Measurements from ENCODE around the gene CCDC57. TPM values are rescaled to one million over a fixed set of nuclear protein-coding genes. Genes with fewer than 3 reads are reported as not detected.

Gene CCDC57
- total RNA-seq, 1 donor from 2014 or later = 79.0 TPM

DNA sequence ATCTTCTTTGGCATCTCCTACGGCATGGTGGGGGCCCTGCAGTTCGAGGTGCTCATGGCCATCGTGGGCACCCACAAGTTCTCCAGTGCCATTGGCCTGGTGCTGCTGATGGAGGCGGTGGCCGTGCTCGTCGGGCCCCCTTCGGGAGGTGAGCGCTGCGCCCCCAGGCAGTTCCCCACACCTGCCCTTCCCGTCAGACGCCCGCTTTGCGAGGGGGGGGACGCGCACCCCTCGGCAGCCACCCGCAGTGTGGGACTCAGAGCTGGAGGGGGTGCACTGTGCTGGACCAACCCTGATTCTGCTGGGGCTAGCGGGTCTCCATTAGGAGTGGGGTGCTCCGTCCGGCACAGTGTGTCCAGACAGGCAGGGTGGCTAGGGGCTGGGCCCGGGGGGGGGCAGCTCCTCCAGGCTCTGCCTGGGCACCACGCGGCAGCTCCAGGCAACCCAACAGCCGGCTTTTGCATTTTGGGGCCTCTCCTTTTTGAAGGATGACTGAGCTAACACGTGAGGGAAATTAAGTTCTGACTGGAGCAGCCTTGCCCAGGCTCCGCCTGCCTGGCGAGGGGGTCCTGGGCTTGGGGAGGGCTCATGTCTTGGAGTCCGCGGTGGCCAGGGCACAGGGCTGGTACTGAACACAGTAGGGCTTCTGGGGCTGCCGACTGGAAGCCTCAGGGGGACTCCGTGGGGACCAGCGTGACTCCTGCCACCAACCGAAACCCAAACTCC is 25.3 kb upstream of the CCDC57 start:
- DNase-seq (ENCODE audit: low spot score, unreplicated experiment) = no peak
- no peak overlapping the region for H3K27ac Mint-ChIP-seq
- H3K36me3 Mint-ChIP-seq (ENCODE audit: insufficient read depth) = peaks cover 6% of the 10 kb centered on the region
- TF ChIP-seq, protein P1, sequence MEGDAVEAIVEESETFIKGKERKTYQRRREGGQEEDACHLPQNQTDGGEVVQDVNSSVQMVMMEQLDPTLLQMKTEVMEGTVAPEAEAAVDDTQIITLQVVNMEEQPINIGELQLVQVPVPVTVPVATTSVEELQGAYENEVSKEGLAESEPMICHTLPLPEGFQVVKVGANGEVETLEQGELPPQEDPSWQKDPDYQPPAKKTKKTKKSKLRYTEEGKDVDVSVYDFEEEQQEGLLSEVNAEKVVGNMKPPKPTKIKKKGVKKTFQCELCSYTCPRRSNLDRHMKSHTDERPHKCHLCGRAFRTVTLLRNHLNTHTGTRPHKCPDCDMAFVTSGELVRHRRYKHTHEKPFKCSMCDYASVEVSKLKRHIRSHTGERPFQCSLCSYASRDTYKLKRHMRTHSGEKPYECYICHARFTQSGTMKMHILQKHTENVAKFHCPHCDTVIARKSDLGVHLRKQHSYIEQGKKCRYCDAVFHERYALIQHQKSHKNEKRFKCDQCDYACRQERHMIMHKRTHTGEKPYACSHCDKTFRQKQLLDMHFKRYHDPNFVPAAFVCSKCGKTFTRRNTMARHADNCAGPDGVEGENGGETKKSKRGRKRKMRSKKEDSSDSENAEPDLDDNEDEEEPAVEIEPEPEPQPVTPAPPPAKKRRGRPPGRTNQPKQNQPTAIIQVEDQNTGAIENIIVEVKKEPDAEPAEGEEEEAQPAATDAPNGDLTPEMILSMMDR (IDR thresholded peaks at IDR 0.05; ENCODE audit: unreplicated experiment) = no peak
- H3K4me1 Mint-ChIP-seq (ENCODE audit: low read depth) = peaks cover 9% of the 10 kb centered on the region
- no peaks in the 10 kb centered on the region for H3K9me3 Mint-ChIP-seq (ENCODE audit: low read depth)
- H3K27me3 Mint-ChIP-seq = no peaks in the 10 kb centered on the region
- no peak overlapping the region for H3K4me3 Mint-ChIP-seq (ENCODE audit: low read depth)

DNA sequence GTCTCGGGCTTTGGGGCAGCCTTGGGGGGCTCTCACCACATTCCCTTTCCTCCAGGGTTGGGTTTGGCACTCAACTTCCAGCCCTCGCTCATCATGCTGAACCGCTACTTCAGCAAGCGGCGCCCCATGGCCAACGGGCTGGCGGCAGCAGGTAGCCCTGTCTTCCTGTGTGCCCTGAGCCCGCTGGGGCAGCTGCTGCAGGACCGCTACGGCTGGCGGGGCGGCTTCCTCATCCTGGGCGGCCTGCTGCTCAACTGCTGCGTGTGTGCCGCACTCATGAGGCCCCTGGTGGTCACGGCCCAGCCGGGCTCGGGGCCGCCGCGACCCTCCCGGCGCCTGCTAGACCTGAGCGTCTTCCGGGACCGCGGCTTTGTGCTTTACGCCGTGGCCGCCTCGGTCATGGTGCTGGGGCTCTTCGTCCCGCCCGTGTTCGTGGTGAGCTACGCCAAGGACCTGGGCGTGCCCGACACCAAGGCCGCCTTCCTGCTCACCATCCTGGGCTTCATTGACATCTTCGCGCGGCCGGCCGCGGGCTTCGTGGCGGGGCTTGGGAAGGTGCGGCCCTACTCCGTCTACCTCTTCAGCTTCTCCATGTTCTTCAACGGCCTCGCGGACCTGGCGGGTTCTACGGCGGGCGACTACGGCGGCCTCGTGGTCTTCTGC is 24.6 kb upstream of the CCDC57 start:
- peaks cover 2% of the 10 kb centered on the region for H3K36me3 Mint-ChIP-seq (ENCODE audit: insufficient read depth)
- TF ChIP-seq, protein P1 (IDR thresholded peaks at IDR 0.05; ENCODE audit: unreplicated experiment) = no peak
- no peak overlapping the region for H3K27ac Mint-ChIP-seq
- H3K4me1 Mint-ChIP-seq (ENCODE audit: low read depth) = peaks cover 9% of the 10 kb centered on the region
- DNase-seq (ENCODE audit: low spot score, unreplicated experiment) = no peak
- H3K9me3 Mint-ChIP-seq (ENCODE audit: low read depth) = no peaks in the 10 kb centered on the region
- no peaks in the 10 kb centered on the region for H3K27me3 Mint-ChIP-seq
- H3K4me3 Mint-ChIP-seq (ENCODE audit: low read depth) = no peak overlapping the region

DNA sequence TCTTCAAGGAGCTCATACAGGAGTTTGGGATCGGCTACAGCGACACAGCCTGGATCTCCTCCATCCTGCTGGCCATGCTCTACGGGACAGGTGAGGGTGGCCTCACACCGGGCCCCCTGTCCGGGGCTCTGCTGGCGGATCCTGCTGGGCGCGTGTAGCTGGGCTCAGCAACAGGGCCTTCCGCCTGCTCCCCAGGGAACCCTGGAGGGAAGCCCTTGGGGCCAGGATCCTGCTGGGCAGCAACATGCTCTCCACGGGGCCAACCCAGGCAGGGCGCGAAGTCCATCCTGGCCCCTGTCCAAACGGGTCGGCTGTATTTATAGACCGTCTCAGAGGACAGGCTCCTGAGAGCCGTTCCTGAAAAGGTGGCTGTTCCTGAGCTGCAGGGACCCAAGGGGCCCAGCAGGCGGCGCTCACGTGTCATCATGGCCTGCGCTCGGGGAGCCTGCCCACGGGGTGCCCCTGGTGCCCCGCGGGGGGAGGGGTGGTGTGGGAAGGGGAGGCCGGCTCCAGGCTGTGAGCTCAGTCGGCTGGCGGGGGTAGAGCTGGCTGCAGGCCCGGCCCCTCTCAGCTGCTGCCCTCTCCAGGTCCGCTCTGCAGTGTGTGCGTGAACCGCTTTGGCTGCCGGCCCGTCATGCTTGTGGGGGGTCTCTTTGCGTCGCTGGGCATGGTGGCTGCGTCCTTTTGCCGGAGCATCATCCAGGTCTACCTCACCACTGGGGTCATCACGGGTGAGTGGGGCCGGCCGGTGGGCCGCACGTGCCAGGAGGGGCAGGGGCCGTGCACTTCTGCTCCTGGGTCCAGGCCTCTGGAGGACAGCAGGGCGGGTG is 23.7 kb upstream of the CCDC57 start:
- no peak overlapping the region for H3K27ac Mint-ChIP-seq
- TF ChIP-seq, protein P1 (IDR thresholded peaks at IDR 0.05; ENCODE audit: unreplicated experiment) = peak; percentile 85
- peaks cover 2% of the 10 kb centered on the region for H3K36me3 Mint-ChIP-seq (ENCODE audit: insufficient read depth)
- H3K4me3 Mint-ChIP-seq (ENCODE audit: low read depth) = no peak overlapping the region
- H3K4me1 Mint-ChIP-seq (ENCODE audit: low read depth) = peaks cover 9% of the 10 kb centered on the region
- H3K9me3 Mint-ChIP-seq (ENCODE audit: low read depth) = no peaks in the 10 kb centered on the region
- no peaks in the 10 kb centered on the region for H3K27me3 Mint-ChIP-seq
- DNase-seq (ENCODE audit: low spot score, unreplicated experiment) = peak; percentile 59

DNA sequence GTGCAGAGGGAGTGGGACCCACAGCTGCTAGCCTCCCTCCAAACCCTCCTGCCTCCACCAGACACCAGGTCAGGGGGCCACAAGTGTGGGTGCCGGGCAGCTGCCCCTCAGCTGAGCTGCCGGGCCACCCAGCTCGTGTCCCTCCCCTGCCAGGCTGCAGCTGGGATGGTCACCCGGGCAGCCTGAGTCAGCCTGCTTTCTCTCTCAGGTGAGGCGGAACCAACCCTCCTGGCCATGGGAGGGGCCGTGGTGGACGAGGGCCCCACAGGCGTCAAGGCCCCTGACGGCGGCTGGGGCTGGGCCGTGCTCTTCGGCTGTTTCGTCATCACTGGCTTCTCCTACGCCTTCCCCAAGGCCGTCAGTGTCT is 23.1 kb upstream of the CCDC57 start:
- H3K4me3 Mint-ChIP-seq (ENCODE audit: low read depth) = no peak overlapping the region
- H3K27me3 Mint-ChIP-seq = no peaks in the 10 kb centered on the region
- H3K4me1 Mint-ChIP-seq (ENCODE audit: low read depth) = peaks cover 9% of the 10 kb centered on the region
- H3K27ac Mint-ChIP-seq = no peak overlapping the region
- H3K9me3 Mint-ChIP-seq (ENCODE audit: low read depth) = no peaks in the 10 kb centered on the region
- TF ChIP-seq, protein P1 (IDR thresholded peaks at IDR 0.05; ENCODE audit: unreplicated experiment) = no peak
- DNase-seq (ENCODE audit: low spot score, unreplicated experiment) = no peak
- peaks cover 2% of the 10 kb centered on the region for H3K36me3 Mint-ChIP-seq (ENCODE audit: insufficient read depth)

DNA sequence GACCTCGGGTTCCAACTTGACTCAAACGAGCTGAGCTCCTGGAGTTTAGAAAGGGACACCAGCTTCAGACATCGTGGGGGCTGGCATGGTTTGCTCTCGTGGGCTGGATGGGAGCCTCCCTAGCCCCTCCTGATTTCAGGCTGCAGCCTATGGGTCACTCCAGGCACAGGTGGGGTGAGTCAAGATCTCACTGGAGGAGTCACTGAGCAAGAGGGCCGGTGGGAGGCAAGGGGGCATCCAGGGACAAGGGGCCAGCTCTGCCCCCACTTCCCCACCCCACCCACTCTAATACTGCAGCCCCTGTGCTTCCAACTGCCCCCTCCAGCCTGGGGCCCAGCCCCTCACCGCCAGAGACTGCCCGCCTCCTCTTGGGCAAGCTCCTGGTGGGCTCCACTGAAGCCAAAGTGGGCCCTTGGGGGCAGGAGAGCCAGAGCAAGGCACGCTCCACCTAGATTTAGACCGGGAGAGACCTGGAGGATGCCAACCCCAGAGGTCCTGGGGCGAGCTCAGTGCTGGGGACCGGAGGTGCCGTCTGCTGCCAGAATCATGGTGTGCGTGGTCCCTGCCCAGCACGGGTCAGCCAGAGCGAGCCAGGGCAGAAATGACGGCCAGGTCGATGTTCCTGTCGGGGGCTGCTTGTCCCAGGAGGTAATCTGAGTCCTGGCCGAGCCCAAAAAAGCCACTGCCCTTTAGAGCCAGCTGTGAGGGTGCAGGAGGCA is 22.6 kb upstream of the CCDC57 start:
- TF ChIP-seq, protein P1 (IDR thresholded peaks at IDR 0.05; ENCODE audit: unreplicated experiment) = no peak
- no peak overlapping the region for H3K4me3 Mint-ChIP-seq (ENCODE audit: low read depth)

More for the DNA sequence above, 22.6 kb upstream of the CCDC57 start:
- Mint-ChIP-seq H3K9me3 (ENCODE audit: low read depth) (no peaks in the 10 kb centered on the region), H3K27me3 (peaks cover under 1% of the 10 kb centered on the region), H3K4me1 (ENCODE audit: low read depth) (peaks cover 9% of the 10 kb centered on the region), H3K27ac (no peak overlapping the region), H3K36me3 (ENCODE audit: insufficient read depth) (peaks cover 2% of the 10 kb centered on the region)
- no peak for DNase-seq (ENCODE audit: low spot score, unreplicated experiment)

Data from progenitor cell of endocrine pancreas (in vitro differentiated cells).